HepG2 (cell line): ENCODE data around the gene ANKRD49. TPM values are rescaled to one million over a fixed set of nuclear protein-coding genes. Genes with fewer than 3 reads are reported as not detected.

Source experiments
- CAMTA2 ChIP-seq: sonication (generic); formaldehyde crosslinking; IDR thresholded peaks from 2 replicates; pipeline ENCODE4 v1.4.0; 2020; ENCODE audit warnings: mild to moderate bottlenecking, missing genetic modification reagents, borderline replicate concordance
- DMAP1 ChIP-seq: IDR thresholded peaks from 2 replicates; pipeline ENCODE4 v1.6.1; 2016
- FOXA3 ChIP-seq: IDR thresholded peaks from 2 replicates; pipeline ENCODE4 v1.6.1; 2016; ENCODE audit warnings: missing genetic modification reagents, missing compliant biosample characterization
- KIAA2018 ChIP-seq: sonication (generic); formaldehyde crosslinking; IDR thresholded peaks from 2 replicates; pipeline ENCODE4 v1.5.0; 2020; ENCODE audit warnings: mild to moderate bottlenecking, missing genetic modification reagents, borderline replicate concordance
- KLF12 ChIP-seq: sonication (generic); formaldehyde crosslinking; IDR thresholded peaks from 2 replicates; pipeline ENCODE4 v1.4.0; 2020; ENCODE audit warnings: missing genetic modification reagents, borderline replicate concordance
- MTA1 ChIP-seq: sonication (generic); formaldehyde crosslinking; IDR thresholded peaks from 2 replicates; pipeline ENCODE4 v1.4.0; 2020; ENCODE audit warnings: missing genetic modification reagents, mild to moderate bottlenecking, borderline replicate concordance
- RORA ChIP-seq: sonication (generic); formaldehyde crosslinking; IDR thresholded peaks from 2 replicates; pipeline ENCODE4 v1.5.0; 2020; ENCODE audit warnings: mild to moderate bottlenecking, missing genetic modification reagents, moderate library complexity
- ZFP1 ChIP-seq: IDR thresholded peaks from 2 replicates; pipeline ENCODE4 v1.6.1; 2016
- ZFP90 ChIP-seq: sonication (generic); formaldehyde crosslinking; IDR thresholded peaks from 2 replicates; pipeline ENCODE4 v1.8.0; 2022; ENCODE audit warnings: missing genetic modification reagents, mild to moderate bottlenecking, inconsistent platforms, borderline replicate concordance
- ZNF101 ChIP-seq: sonication (generic); formaldehyde crosslinking; IDR thresholded peaks from 2 replicates; pipeline ENCODE4 v1.4.0; 2020; ENCODE audit warnings: mild to moderate bottlenecking, low read depth, missing genetic modification reagents, borderline replicate concordance
- ZNF33B ChIP-seq: sonication (generic); formaldehyde crosslinking; IDR thresholded peaks from 2 replicates; pipeline ENCODE4 v1.5.1; 2020; ENCODE audit warnings: mild to moderate bottlenecking, missing genetic modification reagents
- ZNF34 ChIP-seq: sonication (generic); formaldehyde crosslinking; IDR thresholded peaks from 2 replicates; pipeline ENCODE4 v1.4.0; 2020; ENCODE audit warnings: mild to moderate bottlenecking, missing genetic modification reagents, borderline replicate concordance
- ZNF563 ChIP-seq: sonication (generic); formaldehyde crosslinking; IDR thresholded peaks from 2 replicates; pipeline ENCODE4 v1.8.0; 2022; ENCODE audit warnings: mild to moderate bottlenecking, moderate library complexity, missing genetic modification reagents
- ZNF619 ChIP-seq: sonication (generic); formaldehyde crosslinking; IDR thresholded peaks from 2 replicates; pipeline ENCODE4 v1.4.0; 2020; ENCODE audit warnings: mild to moderate bottlenecking, missing genetic modification reagents
- ZNF691 ChIP-seq: sonication (generic); formaldehyde crosslinking; IDR thresholded peaks from 2 replicates; pipeline ENCODE4 v1.4.0; 2020; ENCODE audit warnings: missing genetic modification reagents, low read depth, mild to moderate bottlenecking, borderline replicate concordance
- ZNF709 ChIP-seq: sonication (generic); formaldehyde crosslinking; IDR thresholded peaks from 2 replicates; pipeline ENCODE4 v1.5.0; 2020; ENCODE audit warnings: mild to moderate bottlenecking, missing genetic modification reagents
- ZNF792 ChIP-seq: IDR thresholded peaks from 2 replicates; pipeline ENCODE4 v1.6.1; 2016
- ZSCAN5A ChIP-seq: sonication (generic); formaldehyde crosslinking; IDR thresholded peaks from 2 replicates; pipeline ENCODE4 v1.8.0; 2022; ENCODE audit warnings: mild to moderate bottlenecking, missing genetic modification reagents, borderline replicate concordance
- polyA plus RNA-seq, 8 experiments: library from polyadenylated mRNA; depleted of rRNA in 3 of 8; stranded (reverse) in 7 of 8; unstranded in 1 of 8; fragments of >200 nt; fragmentation: Illumina TruSeq in 4 of 8; extraction: Trizol in 4 of 8; gene quantifications; 2 replicates each; pipeline versions ENCODE4 v1.2.1 to v1.2.3, GENCODE V29; 2011 to 2016; ENCODE audit warnings: low read depth in 4 of 8, missing spikeins in 1 of 8, mixed read lengths in 1 of 8; ENCODE audit not compliant: insufficient read depth in 1 of 8
- total RNA-seq, 5 experiments: library from RNA; depleted of rRNA; stranded (reverse); fragments of >200 nt; fragmentation: Illumina TruSeq; extraction: Trizol; gene quantifications; 2 replicates each; pipeline ENCODE4 v1.2.3, GENCODE V29; 2016; ENCODE audit warnings: low read depth in 1 of 5

ANKRD49 gene
- total and polyA plus RNA-seq, 2 of the 13 experiments (the other 11 are each of a cell fraction or from before 2014, with no cell fraction given): 14.2 to 14.3 TPM

GRCh38 chr11:94543695-94544645, 50.2 kb downstream of the ANKRD49 start, which contains the start of gene FUT4 (continued):
- TF ChIP-seq KIAA2018 (CRISPR knock-in tag): no peak
- no peak for TF ChIP-seq ZNF619
- no peak for TF ChIP-seq ZNF33B (CRISPR knock-in tag)
- TF ChIP-seq RORA (CRISPR knock-in tag): no peak
- no peak for TF ChIP-seq ZNF792 (CRISPR knock-in tag)
- no peak for TF ChIP-seq MTA1 (CRISPR knock-in tag)
- no peak for TF ChIP-seq ZFP90 (CRISPR knock-in tag)
- no peak for TF ChIP-seq ZSCAN5A (CRISPR knock-in tag)
- TF ChIP-seq DMAP1 (CRISPR knock-in tag): peak; percentile 54; the same call in 1 of the 2 replicates
- no peak for TF ChIP-seq ZNF563 (CRISPR knock-in tag)
- TF ChIP-seq CAMTA2: no peak
- peak; percentile 88 for TF ChIP-seq ZNF709 (CRISPR knock-in tag)
- TF ChIP-seq ZNF691: 0 out of 2 replicates have a peak, but pooled peaks have one; percentile 47
- no peak for TF ChIP-seq FOXA3 (CRISPR knock-in tag)
- no peak for TF ChIP-seq ZFP1 (CRISPR knock-in tag)
- TF ChIP-seq KLF12 (CRISPR knock-in tag): peak; percentile 70; the same call in 1 of the 2 replicates
- TF ChIP-seq ZNF34: no peak
- TF ChIP-seq ZNF101 (CRISPR knock-in tag): no peak
